Heart left ventricle (tissue), 13 donors: ENCODE data around the gene KRT6B.

Experiments used
- CTCF ChIP-seq, 12 donors: fragments of 200-600 bp; sonication (generic) in 4 of 12; IDR thresholded peaks; one replicate each; pipeline versions ENCODE4 v1.5.0 to v1.8.0; 2018 to 2022; ENCODE audit warnings: antibody characterized with exemption in 12 of 12, mild to moderate bottlenecking in 5 of 12
- POLR2A ChIP-seq, 2 donors: fragments of 450-650 bp; IDR thresholded peaks; one replicate each; pipeline ENCODE4 v1.6.1; 2017; ENCODE audit warnings: antibody characterized with exemption in 2 of 2, mild to moderate bottlenecking in 2 of 2, moderate library complexity in 2 of 2
- donor health status: ischemic (EF 13 %, LVEDD 7.1; RV severe dilation, severe dysfunction).
- donor health status: DM: no; HTN: yes; CAD: no.
- donor health status: DM: no; HTN: no; CAD: no.
- donor health status: ischemic (EF 25% LVEDD 6.9; RV normal size, moderate dysfunction).
- donor health status: ischemic (EF 25% LVEDD 5.7; RV mildly dilated, moderate dysfunction).
- donor health status: ischemic (EF 35%, LVEDD 5.7; RV mildly dilated, moderate dysfunction).
- donor health status: nonischemic (EF 11% LVEDD 7.7; RV severe dilation, severe dysfunction).
- donor health status: DM: yes; HTN: yes; CAD: no.
- donor health status: PGD.
- donor health status: ischemic (EF 29% LVEDD 5.4; RV normal size, mild dysfunction).
- donor health status: nonischemic (EF 23%, LVEDD 6.1; RV moderate dilation, normal function).

GRCh38 chr12:52493172-52493571 is 41.2 kb upstream of the KRT6B start, which contains the start of gene KRT6A:
- TF ChIP-seq CTCF (IDR thresholded peaks at IDR 0.05) (no peak), POLR2A (IDR thresholded peaks at IDR 0.05) (no peak)
